H1 (cell line): ENCODE results near the gene CD300LB. TPM values are rescaled to one million over a fixed set of nuclear protein-coding genes. Genes with fewer than 3 reads are reported as not detected.

Source experiments
- CTCF ChIA-PET: fragments of 300-600 bp; sonication (Branson Sonifier 250); formaldehyde crosslinking; loops from one replicate; lab custom pipeline; 2021; ENCODE audit not compliant: partially characterized antibody; lab: Charles Lee
- POLR2A ChIA-PET: fragments of 300-600 bp; sonication (Branson Sonifier 250); formaldehyde crosslinking; loops from one replicate; lab custom pipeline; 2021; ENCODE audit warnings: inconsistent platforms; ENCODE audit not compliant: partially characterized antibody; lab: Charles Lee
- DNase-seq, 2 experiments: peaks; one replicate each; pipeline versions ENCODE4 v3.0.0 to v3.0.0-alpha.2; 2010 to 2022; ENCODE audit warnings: low spot score in 2 of 2, low read depth in 1 of 2, mixed read lengths in 1 of 2
- FAIRE-seq: peaks from 2 replicates; lab custom pipeline; 2011; peaks lifted over from hg19 to GRCh38; lab: Jason Lieb, UNC
- H2AFZ ChIP-seq: 2 replicates; pipeline ENCODE4 v1.8.1; 2012; ENCODE audit warnings: low read length, inconsistent platforms
- H2AK5ac ChIP-seq: 2 replicates; pipeline ENCODE4 v1.6.1; 2013; ENCODE audit warnings: low read depth, low read length
- H2BK120ac ChIP-seq: replicated peaks from 2 replicates; pipeline ENCODE3; 2013; ENCODE audit warnings: low read depth, low read length, inconsistent platforms
- H2BK12ac ChIP-seq: 2 replicates; pipeline ENCODE4 v1.6.1; 2013; ENCODE audit warnings: low read depth, low read length
- H2BK15ac ChIP-seq: 2 replicates; pipeline ENCODE4 v1.6.1; 2013; ENCODE audit warnings: low read length
- H2BK20ac ChIP-seq: 2 replicates; pipeline ENCODE4 v1.6.1; 2013; ENCODE audit warnings: low read length
- H2BK5ac ChIP-seq: 2 replicates; pipeline ENCODE4 v1.6.1; 2013; ENCODE audit warnings: low read depth, low read length
- H3K14ac ChIP-seq: 2 replicates; pipeline ENCODE4 v1.6.1; 2013; ENCODE audit warnings: inconsistent platforms; ENCODE audit not compliant: insufficient read length
- H3K18ac ChIP-seq: 2 replicates; pipeline ENCODE4 v1.6.1; 2013; ENCODE audit warnings: low read length; ENCODE audit errors: extremely low read depth
- H3K23ac ChIP-seq: 2 replicates; pipeline ENCODE4 v1.6.1; 2013; ENCODE audit warnings: inconsistent platforms; ENCODE audit not compliant: insufficient read length
- H3K23me2 ChIP-seq: 2 replicates; pipeline ENCODE4 v1.6.1; 2013; ENCODE audit warnings: low read depth, low read length
- H3K27ac ChIP-seq: 2 replicates; pipeline ENCODE4 v1.6.1; 2011; ENCODE audit warnings: low read depth, low read length, inconsistent platforms
- H3K27me3 ChIP-seq, 4 experiments: replicated peaks in 1 of 4; 1 replicate in 1 of 4; 2 replicates in 3 of 4; pipeline versions ENCODE4 v1.6.1 to v1.8.1; 2011 to 2013; ENCODE audit warnings: low read length in 3 of 4, mild to moderate bottlenecking in 3 of 4, inconsistent platforms in 2 of 4, mixed read lengths in 2 of 4, moderate library complexity in 1 of 4; ENCODE audit not compliant: control insufficient read depth in 3 of 4, insufficient read depth in 3 of 4; ENCODE audit errors: extremely low read depth in 1 of 4
- H3K36me3 ChIP-seq, 4 experiments: 2 replicates each; pipeline versions ENCODE4 v1.6.1 to v1.8.1; 2011 to 2013; ENCODE audit warnings: mild to moderate bottlenecking in 4 of 4, low read length in 3 of 4, moderate library complexity in 2 of 4, control low read depth in 1 of 4, inconsistent platforms in 1 of 4; ENCODE audit not compliant: insufficient read depth in 4 of 4, control insufficient read depth in 2 of 4
- H3K4ac ChIP-seq: replicated peaks from 2 replicates; pipeline ENCODE3; 2013; ENCODE audit warnings: low read length, low read depth, mixed read lengths, inconsistent platforms; ENCODE audit not compliant: insufficient read length
- H3K4me1 ChIP-seq, 4 experiments: replicated peaks in 1 of 4; 1 replicate in 1 of 4; 2 replicates in 3 of 4; pipeline versions ENCODE4 v1.6.1 to v1.8.1; 2011 to 2013; ENCODE audit warnings: low read length in 3 of 4, inconsistent platforms in 2 of 4, mixed read lengths in 1 of 4; ENCODE audit not compliant: insufficient read depth in 4 of 4, control insufficient read depth in 3 of 4
- H3K4me2 ChIP-seq, 2 experiments: 2 replicates each; pipeline versions ENCODE4 v1.6.1 to v1.8.1; 2011 to 2013; ENCODE audit warnings: low read depth in 2 of 2, low read length in 2 of 2, control low read depth in 1 of 2, inconsistent platforms in 1 of 2, mild to moderate bottlenecking in 1 of 2; ENCODE audit not compliant: insufficient read depth in 1 of 2
- H3K4me3 ChIP-seq, 4 experiments: fragments of 200-600, 300-600 bp in 1 of 4; sonication (generic), shearing (Covaris generic), sonication (Bioruptor Twin) in 1 of 4; 2 replicates each; pipeline versions ENCODE4 v1.5.1 to v1.8.1; 2011 to 2016; ENCODE audit warnings: low read length in 4 of 4, low read depth in 3 of 4, control low read depth in 2 of 4, inconsistent platforms in 2 of 4, mild to moderate bottlenecking in 2 of 4, mixed read lengths in 1 of 4, moderate library complexity in 1 of 4; ENCODE audit not compliant: insufficient read depth in 2 of 4; ENCODE audit errors: extremely low read depth in 1 of 4
- H3K56ac ChIP-seq: replicated peaks from 2 replicates; pipeline ENCODE3; 2013; ENCODE audit warnings: low read depth, mild to moderate bottlenecking, mixed read lengths, low read length, inconsistent platforms; ENCODE audit not compliant: insufficient read length
- H3K79me1 ChIP-seq: 2 replicates; pipeline ENCODE4 v1.6.1; 2013; ENCODE audit warnings: low read depth, low read length, control low read depth
- H3K79me2 ChIP-seq, 2 experiments: 2 replicates each; pipeline versions ENCODE4 v1.6.1 to v1.8.1; 2012 to 2013; ENCODE audit warnings: low read length in 2 of 2, mild to moderate bottlenecking in 2 of 2, inconsistent platforms in 1 of 2; ENCODE audit not compliant: insufficient read depth in 2 of 2, control insufficient read depth in 1 of 2
- H3K9ac ChIP-seq, 4 experiments: replicated peaks in 1 of 4; 1 replicate in 1 of 4; 2 replicates in 3 of 4; pipeline versions ENCODE4 v1.6.1 to v1.8.1; 2011 to 2013; ENCODE audit warnings: low read depth in 3 of 4, low read length in 3 of 4, control low read depth in 2 of 4, mild to moderate bottlenecking in 2 of 4, moderate library complexity in 2 of 4, inconsistent platforms in 1 of 4; ENCODE audit errors: extremely low read depth in 1 of 4
- H3K9me3 ChIP-seq, 2 experiments: 2 replicates each; pipeline versions ENCODE4 v1.6.1 to v1.8.1; 2012 to 2013; ENCODE audit warnings: mild to moderate bottlenecking in 2 of 2, moderate library complexity in 2 of 2, control low read depth in 1 of 2, inconsistent platforms in 1 of 2, low read depth in 1 of 2, low read length in 1 of 2, mixed read lengths in 1 of 2; ENCODE audit not compliant: insufficient read depth in 2 of 2
- H4K20me1 ChIP-seq, 2 experiments: replicated peaks in 1 of 2; 2 replicates each; pipeline versions ENCODE3 to v1.8.1; 2011 to 2013; ENCODE audit warnings: inconsistent platforms in 2 of 2, low read length in 2 of 2, mild to moderate bottlenecking in 1 of 2; ENCODE audit not compliant: insufficient read depth in 2 of 2, control insufficient read depth in 1 of 2
- H4K5ac ChIP-seq: 2 replicates; pipeline ENCODE4 v1.6.1; 2013; ENCODE audit warnings: low read length, low read depth, mixed read lengths, inconsistent platforms; ENCODE audit not compliant: insufficient read length
- H4K8ac ChIP-seq: 2 replicates; pipeline ENCODE4 v1.8.0; 2013; ENCODE audit warnings: mild to moderate bottlenecking, moderate library complexity, low read length, inconsistent platforms; ENCODE audit not compliant: insufficient read depth; ENCODE audit errors: extremely low read depth
- H4K91ac ChIP-seq: replicated peaks from 2 replicates; pipeline ENCODE3; 2013; ENCODE audit warnings: low read length, mixed read lengths, inconsistent platforms; ENCODE audit not compliant: insufficient read length
- BCL11A ChIP-seq, 2 experiments: IDR thresholded peaks; one replicate each; pipeline ENCODE4 v1.6.1; 2011; ENCODE audit warnings: low read depth in 2 of 2, low read length in 2 of 2, mild to moderate bottlenecking in 2 of 2
- CTBP2 ChIP-seq: IDR thresholded peaks from 2 replicates; pipeline ENCODE4 v1.7.0; 2011; ENCODE audit warnings: borderline replicate concordance, mild to moderate bottlenecking, moderate library complexity, mixed read lengths, low read length; ENCODE audit not compliant: insufficient read depth, insufficient read length
- EZH2 ChIP-seq: fragments of 200-600 bp; sonication (generic); IDR thresholded peaks from 2 replicates; pipeline ENCODE4 v1.7.1; 2012; ENCODE audit warnings: low read depth, mild to moderate bottlenecking, moderate library complexity, low read length, inconsistent platforms; ENCODE audit not compliant: severe bottlenecking
- JUND ChIP-seq: IDR thresholded peaks from 2 replicates; pipeline ENCODE4 v1.6.1; 2011; ENCODE audit warnings: mild to moderate bottlenecking, improper control_type of control experiment, low read length
- SIN3A ChIP-seq, 2 experiments: IDR thresholded peaks in 1 of 2; conservative IDR thresholded peaks in 1 of 2; 2 replicates each; pipeline ENCODE4 v1.6.1; 2011 to 2012; ENCODE audit warnings: low read length in 2 of 2, improper control_type of control experiment in 1 of 2, low read depth in 1 of 2, mild to moderate bottlenecking in 1 of 2
- SIRT6 ChIP-seq: IDR thresholded peaks from one replicate; pipeline ENCODE4 v1.7.1; 2012; ENCODE audit warnings: low read length, inconsistent platforms
- TBP ChIP-seq: IDR thresholded peaks from 2 replicates; pipeline ENCODE4 v1.6.1; 2011; ENCODE audit warnings: low read depth, low read length, improper control_type of control experiment
- WGBS, 2 experiments: shearing (Covaris generic) in 1 of 2; methylation state at CpG; one replicate each; pipeline versions ENCODE4 v1.1.6 to v1.1.7; 2013 to 2015; ENCODE audit warnings: low lambda C conversion rate in 2 of 2, mixed read lengths in 2 of 2, inconsistent platforms in 1 of 2, low coverage in 1 of 2, missing lambda C conversion rate in 1 of 2; ENCODE audit not compliant: insufficient replicate concordance in 2 of 2, insufficient coverage in 1 of 2, insufficient read length in 1 of 2; ENCODE audit errors: extremely low coverage in 1 of 2, missing lambda C conversion rate in 1 of 2; 5-methylcytosine and 5-hydroxymethylcytosine counted together
- polyA plus RNA-seq, 7 experiments: library from polyadenylated mRNA; depleted of rRNA in 3 of 7; stranded (reverse) in 5 of 7; unstranded in 2 of 7; fragments of >200 nt in 5 of 7; fragments of 200-250 nt in 2 of 7; gene quantifications; 1 replicate in 5 of 7; 2 replicates in 1 of 7; 4 replicates in 1 of 7; pipeline versions ENCODE4 v1.2.1 to v1.2.3, GENCODE V29; 2011 to 2013; ENCODE audit warnings: missing spikeins in 2 of 7, mixed read lengths in 2 of 7
- total RNA-seq: library from RNA; stranded (reverse); fragmentation: NEBNext Ultra II Directional; extraction: Animal tissue kit (Norgen Biotek cat#: 25700); gene quantifications from 2 replicates; pipeline ENCODE4 v1.2.1, GENCODE V29; 2021

Gene CD300LB
- total and polyA plus RNA-seq, 2 of the 8 experiments (the other 6 are each of a cell fraction or from before 2014, with no cell fraction given), result not detected

- Histone ChIP-seq H4K5ac (no peak overlapping the region), H3K9ac (no peak overlapping the region), H3K4me1 (no peaks in the 10 kb centered on the region), H3K27me3 (no peaks in the 10 kb centered on the region; a peak in 1 of 7 replicates), H3K14ac (no peak overlapping the region), H3K79me1 (no peaks in the 10 kb centered on the region), H2BK20ac (no peak overlapping the region), H2AK5ac (no peak overlapping the region), H2BK12ac (no peak overlapping the region), H3K9me3 (peaks cover 7 to 9% of the 10 kb centered on the region in 2 experiments; a peak in 2 of 4 replicates), H4K8ac (no peak overlapping the region), H3K4me2 (no peak overlapping the region), H3K4ac (no peak overlapping the region), H3K23ac (no peak overlapping the region), H3K27ac (no peak overlapping the region), H3K79me2 (no peaks in the 10 kb centered on the region), H2AFZ (no peak overlapping the region), H3K36me3 (no peaks in the 10 kb centered on the region), H4K91ac (no peak overlapping the region), H3K18ac (no peak overlapping the region), H4K20me1 (no peaks in the 10 kb centered on the region), H3K4me3 (no peak overlapping the region), H2BK120ac (no peak overlapping the region), H3K56ac (no peak overlapping the region), H2BK15ac (no peak overlapping the region), H2BK5ac (no peak overlapping the region), H3K23me2 (no peaks in the 10 kb centered on the region)
- TF ChIP-seq CTBP2 (no peak), JUND (no peak), BCL11A (IDR thresholded peaks at IDR 0.05; ENCODE audit: low read depth in 2 of 2, low read length in 2 of 2) (no peak), SIN3A (conservative IDR thresholded peaks at IDR 0.05 in 1 of 2, IDR thresholded peaks at IDR 0.05 in 1 of 2; ENCODE audit: low read depth in 1 of 2, low read length in 2 of 2) (no peak), TBP (no peak), EZH2 (no peak), SIRT6 (no peak)
- ChIA-PET POLR2A (no interaction called here), CTCF (interaction anchor here (0.6 to 6.0 kb wide), 11 partner anchors 11 to 1024 kb away, joined by 3 to 29 read pairs (median 4); partner anchors contain the start of gene GPR142)
- WGBS, 2 experiments, result 81% methylated on average over 7 of the region's 8 CpGs; no CpG with 5 or more reads in 1 of the 2 experiments
- FAIRE-seq (no peak), DNase-seq (no peak)
Observed at GRCh38 chr17:74480290-74480689, 51.0 kb downstream of the CD300LB start.
